Testis (tissue), 3 donors: ENCODE results near the gene RDH5. TPM values are rescaled to one million over a fixed set of nuclear protein-coding genes. Genes with fewer than 3 reads are reported as not detected.

ENCODE experiments used
- DNase-seq: peaks from one replicate; pipeline ENCODE4 v3.0.0-alpha.2; 2019
- H3K27ac ChIP-seq, 2 donors: fragments of 200-600 bp; sonication (generic); one replicate each; pipeline ENCODE4 v1.5.1; 2019
- H3K27me3 ChIP-seq: fragments of 200-600 bp; sonication (generic); one replicate; pipeline ENCODE4 v1.5.1; 2019
- H3K36me3 ChIP-seq: fragments of 200-600 bp; sonication (generic); one replicate; pipeline ENCODE4 v1.5.1; 2017; ENCODE audit warnings: low read depth; ENCODE audit errors: missing control alignments
- H3K4me1 ChIP-seq: fragments of 200-600 bp; sonication (generic); one replicate; pipeline ENCODE4 v1.5.1; 2019
- H3K4me3 ChIP-seq, 2 donors: fragments of 200-600 bp; sonication (generic); one replicate each; pipeline ENCODE4 v1.5.1; 2017 to 2019
- H3K9me3 ChIP-seq: fragments of 200-600 bp; sonication (generic); one replicate; pipeline ENCODE4 v1.5.1; 2017
- CTCF ChIP-seq, 3 experiments: fragments of 450-650 bp in 2 of 3; fragments of 200-600 bp in 1 of 3; sonication (generic) in 1 of 3; IDR thresholded peaks; one replicate each; pipeline ENCODE4 v1.5.1; 2016 to 2019; ENCODE audit warnings: antibody characterized with exemption in 3 of 3, mild to moderate bottlenecking in 2 of 3, moderate library complexity in 1 of 3
- POLR2A ChIP-seq: fragments of 450-650 bp; IDR thresholded peaks from one replicate; pipeline ENCODE4 v1.6.1; 2017; ENCODE audit warnings: antibody characterized with exemption, mild to moderate bottlenecking, moderate library complexity
- WGBS, 2 donors: methylation state at CpG; one replicate each; pipeline ENCODE4 v1.1.5; 2018; 5-methylcytosine and 5-hydroxymethylcytosine counted together
- intact Hi-C: fragments of 100-400 bp; cut with DNase I; formaldehyde crosslinking; loops from one replicate; pipeline ENCODE4 v1.15.1; 2023; ENCODE audit warnings: low total_unique reads
- polyA plus RNA-seq: library from polyadenylated mRNA; stranded (reverse); fragments of 350-450 nt; fragmentation: Illumina TruSeq; extraction: RNeasy Lipid Tissue Mini Kit (QIAGEN cat#74804); gene quantifications from one replicate; pipeline ENCODE4 v1.2.3, GENCODE V29; 2014; ENCODE audit warnings: low read depth, low replicate concordance; ENCODE audit not compliant: insufficient read depth
- total RNA-seq, 2 donors: library from RNA; depleted of rRNA; stranded (reverse); fragments of >200 nt; gene quantifications; one replicate each; pipeline ENCODE4 v1.2.3, GENCODE V29; 2016

RDH5 gene
- total and polyA plus RNA-seq, 3 donors from 2014 or later, result 9.8 to 18.0 (median 15.1) TPM

GRCh38 chr12:55708695-55709233 lies 11.4 kb upstream of the RDH5 start:
- Histone ChIP-seq H3K4me3 (no peak overlapping the region), H3K27me3 (no peaks in the 10 kb centered on the region), H3K36me3 (no peaks in the 10 kb centered on the region), H3K4me1 (peaks cover 28% of the 10 kb centered on the region), H3K9me3 (no peaks in the 10 kb centered on the region), H3K27ac (no peak overlapping the region)
- intact Hi-C loops, result no loop called here
- 13 to 19% methylated on average over 3 of the region's 3 CpGs for WGBS, 2 donors
- no peak for DNase-seq
- TF ChIP-seq CTCF (IDR thresholded peaks at IDR 0.05) (no peak), POLR2A (no peak)

- Histone ChIP-seq H3K4me1 (peaks cover 35% of the 10 kb centered on the region), H3K9me3 (no peaks in the 10 kb centered on the region), H3K27me3 (no peaks in the 10 kb centered on the region), H3K36me3 (no peaks in the 10 kb centered on the region), H3K4me3 (no peak overlapping the region), H3K27ac (no peak overlapping the region)
- 46 to 60% methylated on average over 4 of the region's 4 CpGs for WGBS, 2 donors
- DNase-seq, result no peak
- TF ChIP-seq POLR2A (no peak), CTCF (IDR thresholded peaks at IDR 0.05) (no peak)
- intact Hi-C loops, result no loop called here
Observed at GRCh38 chr12:55711786-55712553, 8.2 kb upstream of the RDH5 start.

GRCh38 chr12:55712700-55713415 lies 7.3 kb upstream of the RDH5 start:
- TF ChIP-seq CTCF (IDR thresholded peaks at IDR 0.05) (no peak), POLR2A (no peak)
- H3K36me3 ChIP-seq, result no peaks in the 10 kb centered on the region
- WGBS, 2 donors, result 26 to 31% methylated on average over 1 of the region's 1 CpG
- intact Hi-C loops, result no loop called here
- no peak for DNase-seq
- no peak overlapping the region for H3K27ac ChIP-seq
- no peaks in the 10 kb centered on the region for H3K27me3 ChIP-seq
- H3K4me1 ChIP-seq, result peaks cover 44% of the 10 kb centered on the region
- no peaks in the 10 kb centered on the region for H3K9me3 ChIP-seq
- no peak overlapping the region for H3K4me3 ChIP-seq

- H3K4me1 ChIP-seq, result peaks cover 47% of the 10 kb centered on the region
- H3K9me3 ChIP-seq, result no peaks in the 10 kb centered on the region
- WGBS, 2 donors, result 67 to 69% methylated on average over 2 of the region's 2 CpGs
- H3K36me3 ChIP-seq, result no peaks in the 10 kb centered on the region
- H3K27me3 ChIP-seq, result no peaks in the 10 kb centered on the region
- intact Hi-C loops, result no loop called here
- no peak overlapping the region for H3K4me3 ChIP-seq
- TF ChIP-seq POLR2A (no peak), CTCF (IDR thresholded peaks at IDR 0.05) (no peak)
- no peak for DNase-seq
- H3K27ac ChIP-seq, result no peak overlapping the region
Observed at GRCh38 chr12:55713721-55714120, 6.5 kb upstream of the RDH5 start.
